ENCODE results near the gene KLK15.

GRCh38 chr19:50859849-50860248, 26.5 kb upstream of the KLK15 start:
- TF ChIP-seq CTCF (IDR thresholded peaks at IDR 0.05), result no peak
- TF ChIP-seq ZFX (IDR thresholded peaks at IDR 0.05; ENCODE audit: borderline replicate concordance), result no peak

Data from 22Rv1 (cell line).